ENCODE results near the gene CDYL. TPM values are rescaled to one million over a fixed set of nuclear protein-coding genes. Genes with fewer than 3 reads are reported as not detected.

CDYL gene
- total RNA-seq, 1 experiment from 2014 or later, result 23.2 TPM

DNA sequence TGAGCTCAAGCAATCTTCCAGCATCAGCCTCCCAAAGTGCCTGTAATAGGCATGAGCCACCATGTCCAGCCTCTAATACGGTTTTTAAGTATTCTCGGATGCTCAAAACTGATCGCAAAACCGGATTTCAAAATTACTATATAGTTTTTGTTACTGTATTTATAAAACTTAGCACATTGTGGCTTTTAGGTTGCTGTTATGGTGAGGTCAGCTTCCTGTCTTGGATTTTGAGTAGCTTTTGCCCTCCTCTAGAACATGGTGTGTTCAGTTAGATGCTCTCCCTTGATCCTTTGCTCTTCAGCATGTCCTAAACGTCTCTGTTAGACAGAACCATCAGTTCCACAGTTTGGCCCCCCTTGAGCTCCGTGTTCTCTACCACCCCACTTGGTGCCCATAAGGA, 131.4 kb downstream of the CDYL start:
- DNase-seq (ENCODE audit: low read depth), result no peak

DNA sequence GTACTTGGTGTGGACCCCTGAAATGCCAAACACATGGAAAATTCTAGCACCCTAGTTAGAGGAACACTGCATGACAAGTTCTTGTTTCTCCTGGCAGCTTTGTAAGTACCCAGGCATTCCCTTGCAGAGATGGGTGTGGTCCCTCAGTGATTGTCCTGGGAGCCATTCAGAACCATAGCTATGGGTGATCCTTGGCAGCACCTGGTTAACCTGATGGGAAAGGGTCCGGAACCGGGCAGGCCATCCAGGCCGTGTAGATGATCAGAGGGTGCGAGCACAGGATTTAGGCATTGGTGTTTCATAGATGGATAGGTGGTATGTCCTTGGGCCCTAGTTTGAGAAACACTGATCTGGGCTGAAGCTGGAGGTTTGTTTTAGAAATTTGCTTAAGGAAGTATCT, 131.9 kb downstream of the CDYL start:
- no peak for DNase-seq (ENCODE audit: low read depth)

DNA sequence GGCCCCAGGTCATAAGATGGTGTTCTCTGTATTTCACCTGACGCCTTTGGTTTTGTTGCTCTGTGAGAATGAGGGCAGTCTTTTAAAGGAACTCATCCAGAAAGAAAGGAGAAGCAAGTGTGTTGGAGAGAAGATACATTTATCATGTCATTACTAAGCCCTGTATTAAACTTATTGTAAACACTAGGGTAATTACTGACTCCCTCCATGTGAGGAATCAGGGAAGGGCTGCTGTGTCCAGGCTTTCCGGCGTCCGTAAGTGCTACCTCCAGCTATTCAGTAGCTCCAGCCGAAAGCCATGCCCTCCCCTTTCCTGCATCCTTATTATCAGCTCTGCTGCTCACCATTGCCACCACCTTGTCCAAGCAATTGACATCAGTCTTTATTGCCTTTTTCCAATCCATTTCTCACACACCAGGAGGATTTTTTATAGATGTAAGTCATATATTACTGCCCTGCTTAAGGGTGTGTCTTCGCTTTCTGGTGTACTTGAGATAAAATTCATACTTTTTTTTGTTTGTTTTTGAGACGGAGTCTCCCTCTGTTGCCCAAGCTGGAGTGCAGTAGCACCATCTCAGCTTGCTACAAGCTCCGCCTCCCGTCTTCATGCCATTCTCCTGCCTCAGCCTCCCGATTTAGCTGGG, 133.0 kb downstream of the CDYL start:
- DNase-seq (ENCODE audit: low read depth), result no peak

DNA sequence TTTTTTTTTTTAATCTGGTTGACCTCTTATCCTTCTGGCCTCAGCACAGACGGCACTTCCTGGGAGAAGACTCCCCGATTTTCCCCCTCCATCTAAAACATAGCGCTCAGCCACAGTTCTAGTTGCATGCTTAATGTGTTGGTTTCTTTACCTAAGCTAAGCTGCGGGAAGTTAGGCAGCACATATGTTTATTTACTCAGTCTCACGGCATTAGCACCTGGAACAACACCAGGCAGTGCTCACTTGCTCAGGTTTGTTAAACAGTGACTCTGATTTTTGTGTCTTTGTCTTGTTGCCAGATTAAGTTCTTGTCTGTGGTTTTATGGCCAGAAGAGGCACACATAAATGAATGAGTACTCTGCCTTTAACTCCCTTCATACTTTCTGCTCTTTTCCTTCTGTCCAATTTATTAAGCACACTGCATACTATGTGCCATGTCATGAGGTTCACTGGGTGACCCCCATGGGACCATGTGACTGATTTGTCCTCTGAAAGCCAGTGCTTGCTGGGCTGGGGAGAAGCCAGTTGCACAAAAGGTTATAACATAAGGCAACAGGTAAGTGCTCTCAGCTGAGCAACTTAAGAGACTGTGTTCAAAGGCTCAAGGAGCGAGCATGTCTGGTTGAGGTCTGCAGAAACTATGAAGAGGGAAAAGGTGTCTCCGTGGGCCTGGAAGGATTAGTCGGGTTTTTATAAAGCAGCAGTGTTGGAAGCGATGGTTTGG, 134.0 kb downstream of the CDYL start:
- DNase-seq (ENCODE audit: low read depth), result no peak

DNA sequence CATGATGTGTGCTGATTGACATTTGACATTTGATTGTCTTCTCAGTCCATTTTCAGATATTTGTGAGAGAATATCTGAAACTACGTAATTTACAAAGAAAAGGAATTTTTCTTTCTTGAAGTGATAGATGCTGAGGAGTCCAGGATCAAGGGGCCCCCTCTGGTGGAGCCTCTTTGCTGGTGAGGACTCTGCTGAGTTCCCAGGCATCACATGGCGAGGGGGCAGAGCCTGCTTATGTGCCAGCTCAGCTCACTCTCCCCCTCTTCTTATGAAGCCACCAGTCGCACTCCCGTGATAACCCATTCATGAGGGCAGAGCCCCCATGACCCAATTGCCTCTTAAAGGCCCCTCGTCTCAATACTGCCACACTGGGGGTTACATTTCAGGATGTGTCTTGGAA, 136.4 kb downstream of the CDYL start:
- DNase-seq (ENCODE audit: low read depth), result no peak

DNA sequence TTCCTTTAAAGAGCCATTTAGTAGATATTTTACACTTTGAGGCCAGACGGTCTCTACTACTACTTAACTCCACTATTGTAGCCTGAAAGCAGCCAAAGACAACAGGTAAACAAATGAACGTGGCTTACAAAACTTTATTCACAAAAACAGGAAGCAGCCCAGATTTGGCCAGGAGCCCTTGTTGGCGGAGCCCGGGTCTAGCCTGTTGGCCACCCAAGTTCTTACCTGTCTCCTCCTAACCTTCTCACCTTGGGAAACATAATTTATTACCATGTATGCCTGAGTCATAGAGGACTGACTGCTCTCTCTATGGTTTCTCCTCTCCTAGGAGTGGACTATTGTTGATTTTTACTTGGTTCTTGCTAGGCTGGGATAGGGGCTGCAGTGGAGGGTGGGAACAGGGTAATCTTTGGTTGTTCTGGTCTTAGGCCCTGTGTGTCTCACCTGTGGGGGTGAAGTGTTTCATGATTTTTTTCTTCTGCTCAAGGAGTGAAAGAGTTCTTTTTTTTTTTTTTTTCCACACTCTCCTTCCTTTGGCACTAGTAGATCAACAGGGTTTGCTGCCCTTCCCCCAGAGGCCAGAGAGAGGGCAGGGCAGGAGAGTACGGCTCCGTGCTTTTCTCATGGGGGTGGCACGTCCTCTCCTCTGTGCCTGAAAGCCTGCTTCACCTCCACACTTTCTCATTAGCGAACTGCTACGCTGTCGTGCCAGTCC, 137.7 kb downstream of the CDYL start:
- no peak for DNase-seq (ENCODE audit: low read depth)

DNA sequence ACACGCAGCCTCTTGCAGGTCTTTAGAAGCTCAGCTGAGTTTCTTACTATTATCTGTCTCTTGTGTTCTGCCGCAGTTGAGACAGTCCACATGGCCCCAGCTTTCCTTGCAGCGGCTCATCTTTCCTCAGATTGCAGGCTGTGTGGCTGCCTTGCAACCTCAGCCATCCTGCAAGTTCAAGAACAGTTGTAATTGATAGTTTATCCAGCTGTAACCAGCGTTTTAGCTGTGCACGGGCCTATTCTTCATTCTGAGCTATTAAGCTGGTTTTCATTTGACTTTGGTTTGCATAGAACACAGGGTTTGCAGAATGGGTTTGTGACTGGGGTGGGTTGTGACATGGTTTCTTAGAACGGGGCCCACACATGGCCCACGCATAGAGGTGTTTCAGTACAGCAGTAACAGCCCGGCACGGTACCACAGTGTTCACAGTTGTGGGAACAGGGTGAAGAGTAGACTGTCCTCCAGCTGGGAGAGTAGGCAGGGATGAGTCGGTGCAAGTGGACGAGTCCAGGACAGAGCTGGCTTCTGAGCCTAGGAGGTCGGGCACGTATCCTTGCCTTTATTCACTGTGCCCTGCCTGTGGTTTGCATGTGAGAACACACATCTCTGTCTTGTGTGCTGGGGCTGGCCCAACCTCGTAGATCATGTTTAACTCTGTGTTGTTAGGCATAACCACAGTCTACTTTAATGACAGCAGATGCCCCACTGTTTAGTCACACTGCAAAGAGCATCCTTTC, 138.4 kb downstream of the CDYL start:
- peak; percentile 58 for DNase-seq (ENCODE audit: low read depth)

DNA sequence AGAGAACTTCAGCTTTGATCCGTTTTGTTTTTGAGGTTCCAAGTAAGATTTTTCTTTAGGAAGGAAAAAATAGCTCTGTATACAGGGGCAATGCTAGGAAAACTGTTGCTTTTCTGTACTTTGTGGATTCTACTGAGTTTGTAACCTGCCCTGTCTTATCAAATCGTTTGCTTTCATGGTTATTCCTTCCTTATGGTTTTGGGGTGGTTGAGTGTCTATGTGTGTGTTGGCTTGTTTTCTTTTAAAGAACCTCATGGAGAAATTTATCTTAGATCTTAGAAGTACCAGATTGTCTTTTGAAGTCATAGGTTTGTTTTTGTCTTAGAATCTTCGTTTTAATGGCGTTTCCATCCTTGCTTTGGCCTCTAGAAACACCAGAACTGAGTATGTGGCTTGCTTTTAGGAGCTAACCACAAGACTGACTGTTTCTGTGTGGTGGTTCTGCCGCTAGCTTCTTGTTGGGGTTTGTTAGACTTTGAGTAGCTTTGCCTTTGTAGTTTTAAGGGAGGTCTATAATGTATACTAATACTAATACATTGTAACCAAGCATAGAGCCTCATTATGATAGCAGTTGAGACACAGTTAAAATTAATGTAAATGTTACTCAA, 140.9 kb downstream of the CDYL start:
- no peak for DNase-seq (ENCODE audit: low read depth)

DNA sequence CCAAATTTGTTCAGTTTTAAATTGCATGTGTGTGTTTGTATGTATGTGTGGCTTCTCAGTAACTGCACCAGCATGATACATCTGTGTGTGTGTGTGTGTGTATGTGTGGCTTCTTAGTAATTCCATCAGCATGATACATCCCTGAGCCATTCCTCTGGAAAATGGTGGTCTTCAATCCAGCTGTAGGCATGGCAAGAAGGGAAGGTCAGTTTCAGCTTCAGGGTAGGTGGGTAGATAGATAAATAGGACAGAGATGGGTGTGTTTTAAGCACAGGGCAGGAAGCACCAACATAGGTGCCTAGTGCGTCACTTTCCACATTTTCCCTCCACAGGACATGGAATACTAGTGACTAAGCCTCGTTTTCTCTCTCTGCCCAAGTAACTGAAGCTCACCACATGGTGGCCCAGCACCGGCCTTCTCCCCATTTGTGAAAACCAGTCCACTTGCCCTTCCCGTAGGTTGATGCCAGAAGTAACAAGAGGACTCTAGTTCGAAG, 144.8 kb downstream of the CDYL start:
- DNase-seq (ENCODE audit: low read depth), result peak; percentile 32

DNA sequence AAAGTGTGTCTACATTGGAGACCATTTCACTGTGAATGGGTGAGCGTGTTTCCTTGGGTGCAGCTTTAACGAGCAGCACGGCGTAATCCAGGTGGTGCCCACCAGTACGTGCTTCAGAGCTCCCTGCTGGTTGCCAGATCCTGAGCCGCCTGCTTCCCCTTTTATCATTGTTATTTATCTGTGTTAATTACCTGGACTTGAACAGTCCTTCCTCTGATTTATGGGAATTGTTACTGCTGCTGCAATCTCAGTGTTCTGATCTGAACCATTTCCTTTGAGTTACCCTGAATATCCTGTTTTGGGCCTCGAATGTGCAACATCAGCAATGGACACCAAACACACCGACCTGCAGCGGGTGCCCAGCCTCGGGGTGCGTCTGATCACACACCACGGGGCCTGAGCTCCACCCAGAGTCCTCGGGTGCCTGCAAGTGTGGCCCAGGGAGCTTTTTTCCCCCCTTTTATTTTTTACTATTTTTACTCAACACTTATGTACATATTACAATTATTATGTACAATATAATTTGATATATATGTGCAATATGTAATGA, 146.4 kb downstream of the CDYL start:
- no peak for DNase-seq (ENCODE audit: low read depth)

DNA sequence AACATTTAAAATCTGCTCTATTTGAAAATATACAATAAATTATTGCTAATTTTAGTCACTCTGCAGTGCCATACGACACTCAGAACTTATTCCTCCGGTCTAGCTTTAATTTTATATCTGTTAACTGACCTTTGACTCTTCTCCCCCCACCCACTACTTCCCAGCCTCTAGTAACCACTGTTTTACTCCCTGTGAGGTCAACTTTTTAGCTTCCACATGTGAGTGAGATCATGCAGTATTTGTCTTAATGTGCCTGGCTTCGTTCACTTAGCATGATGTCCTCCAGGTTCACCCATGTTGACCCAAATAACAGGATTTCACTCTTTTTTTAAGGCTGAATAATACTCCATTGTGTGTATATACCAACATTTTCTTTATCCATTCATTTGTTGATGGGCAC, 146.9 kb downstream of the CDYL start:
- no peak for DNase-seq (ENCODE audit: low read depth)

DNA sequence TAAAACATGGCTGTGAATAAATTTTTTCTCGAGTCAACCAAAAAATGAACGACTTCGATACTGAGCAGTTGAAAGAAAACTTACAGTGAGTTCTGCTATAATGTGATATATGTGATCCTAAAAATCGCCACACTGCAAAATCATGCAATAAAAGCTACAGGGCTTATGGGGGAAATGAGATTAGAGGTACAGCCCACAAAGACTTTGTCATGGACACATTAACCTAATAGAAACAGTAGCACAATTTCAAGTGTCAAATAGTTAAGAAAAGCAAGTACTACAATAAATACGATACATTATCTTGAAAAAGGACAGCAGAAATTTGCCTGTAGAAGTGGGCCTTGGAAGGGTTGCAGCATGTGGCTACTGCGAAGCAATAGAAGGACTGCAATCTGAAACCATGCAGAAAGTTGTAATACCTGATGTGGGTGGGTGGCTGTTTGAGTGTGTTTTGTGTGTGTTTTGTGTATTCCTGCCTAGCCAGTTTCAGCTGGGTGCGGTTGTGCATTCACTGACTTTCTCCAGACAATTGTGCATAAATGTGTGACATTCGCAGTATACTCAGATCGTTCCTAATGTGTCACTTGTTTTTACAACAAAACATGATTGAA, 148.6 kb downstream of the CDYL start:
- no peak for DNase-seq (ENCODE audit: low read depth)

DNA sequence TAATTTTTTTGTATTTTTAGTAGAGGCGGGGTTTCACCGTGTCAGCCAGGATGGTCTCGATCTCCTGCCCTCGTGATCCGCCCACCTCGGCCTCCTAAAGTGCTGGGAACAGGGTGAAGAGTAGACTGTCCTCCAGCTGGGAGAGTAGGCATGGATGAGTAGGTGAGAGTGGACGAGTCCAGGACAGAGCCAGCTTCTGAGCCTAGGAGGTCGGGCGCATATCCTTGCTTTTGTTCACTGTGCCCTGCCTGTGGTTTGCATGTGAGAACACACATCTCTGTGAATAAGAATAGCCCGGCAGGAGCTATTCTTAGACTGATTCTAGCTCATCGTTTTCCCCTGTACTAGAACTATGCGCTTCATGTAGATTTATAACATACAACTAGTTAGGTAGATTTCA, 149.4 kb downstream of the CDYL start:
- no peak for DNase-seq (ENCODE audit: low read depth)

DNA sequence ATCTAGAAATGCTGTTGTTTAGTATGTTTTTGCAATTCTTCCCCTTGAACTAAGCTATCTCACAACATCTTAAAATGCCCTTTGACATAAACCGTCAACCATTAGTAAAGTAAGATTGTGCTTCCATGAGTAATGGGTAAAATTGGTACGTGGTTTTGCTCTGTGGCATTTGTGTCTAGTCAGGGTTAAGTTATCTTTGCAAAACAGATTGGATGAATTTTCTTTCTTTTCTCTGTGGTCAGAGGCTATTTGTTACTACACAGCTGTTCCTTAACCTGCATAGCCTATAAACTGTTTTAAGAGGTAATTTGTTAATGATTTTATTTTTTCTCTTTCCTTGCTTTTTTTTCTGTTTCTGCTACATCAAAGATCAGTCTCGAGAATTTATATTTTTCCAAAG, 152.2 kb downstream of the CDYL start:
- peak; percentile 83 for DNase-seq (ENCODE audit: low read depth)

DNA sequence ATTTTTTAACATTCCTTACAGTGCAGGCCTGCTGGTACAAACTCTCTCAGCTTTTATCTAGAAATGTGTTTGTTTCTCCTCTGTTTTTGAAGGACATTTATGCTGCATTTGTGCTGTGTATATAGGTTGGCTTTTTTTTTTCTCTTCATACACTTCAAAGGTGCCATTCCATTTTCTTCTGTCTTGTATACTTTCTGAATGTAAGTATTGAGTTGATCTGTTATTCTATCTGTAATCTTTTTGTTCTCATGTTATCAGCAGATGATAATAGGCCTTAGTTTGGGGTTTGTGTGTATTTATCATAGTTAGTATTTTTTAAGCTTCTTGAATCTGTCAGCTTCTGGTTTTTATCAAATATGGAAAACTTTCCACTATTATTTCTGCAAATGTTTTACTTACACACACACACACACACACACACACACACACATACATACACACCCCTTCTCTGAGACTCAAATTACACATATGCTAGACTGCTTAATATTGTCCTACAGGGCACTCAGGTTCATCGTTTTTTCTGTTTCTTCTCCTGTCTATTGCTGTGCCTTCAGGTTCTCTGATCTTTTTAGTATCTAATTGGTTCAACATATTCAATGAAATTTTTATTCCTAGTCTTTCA, 153.0 kb downstream of the CDYL start:
- no peak for DNase-seq (ENCODE audit: low read depth)

DNA sequence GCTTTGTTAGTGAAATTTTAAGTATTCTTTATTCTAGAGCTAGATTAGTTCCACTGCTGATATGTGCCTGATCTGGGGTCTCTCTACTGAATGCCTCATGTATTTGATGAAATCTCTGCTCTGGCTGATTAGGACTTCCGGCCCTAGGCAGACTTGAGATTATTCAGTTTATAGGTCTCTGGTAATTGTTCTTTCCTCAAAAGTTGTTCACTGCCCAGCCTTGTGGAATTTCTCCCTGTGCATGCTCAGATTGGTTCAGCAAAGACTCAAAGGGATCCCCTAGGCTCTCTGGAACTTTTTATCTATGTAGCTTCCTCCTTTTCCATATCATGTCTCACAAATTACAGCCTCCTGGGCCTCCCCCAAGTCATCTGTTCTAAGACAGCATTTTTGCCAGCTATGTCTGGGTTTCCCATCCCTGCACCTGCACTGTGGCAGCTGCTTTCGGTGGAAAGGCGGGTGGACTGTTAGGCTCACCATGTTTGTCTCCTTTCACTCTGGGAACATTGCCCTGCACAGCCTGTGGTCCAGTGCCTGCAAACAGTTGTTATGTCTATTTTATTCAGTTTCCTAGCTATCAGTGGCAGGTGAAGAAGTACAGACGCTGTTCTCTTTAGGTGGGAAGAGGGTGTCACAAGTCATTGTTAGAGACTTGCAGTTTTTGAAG, 154.0 kb downstream of the CDYL start:
- DNase-seq (ENCODE audit: low read depth), result no peak

DNA sequence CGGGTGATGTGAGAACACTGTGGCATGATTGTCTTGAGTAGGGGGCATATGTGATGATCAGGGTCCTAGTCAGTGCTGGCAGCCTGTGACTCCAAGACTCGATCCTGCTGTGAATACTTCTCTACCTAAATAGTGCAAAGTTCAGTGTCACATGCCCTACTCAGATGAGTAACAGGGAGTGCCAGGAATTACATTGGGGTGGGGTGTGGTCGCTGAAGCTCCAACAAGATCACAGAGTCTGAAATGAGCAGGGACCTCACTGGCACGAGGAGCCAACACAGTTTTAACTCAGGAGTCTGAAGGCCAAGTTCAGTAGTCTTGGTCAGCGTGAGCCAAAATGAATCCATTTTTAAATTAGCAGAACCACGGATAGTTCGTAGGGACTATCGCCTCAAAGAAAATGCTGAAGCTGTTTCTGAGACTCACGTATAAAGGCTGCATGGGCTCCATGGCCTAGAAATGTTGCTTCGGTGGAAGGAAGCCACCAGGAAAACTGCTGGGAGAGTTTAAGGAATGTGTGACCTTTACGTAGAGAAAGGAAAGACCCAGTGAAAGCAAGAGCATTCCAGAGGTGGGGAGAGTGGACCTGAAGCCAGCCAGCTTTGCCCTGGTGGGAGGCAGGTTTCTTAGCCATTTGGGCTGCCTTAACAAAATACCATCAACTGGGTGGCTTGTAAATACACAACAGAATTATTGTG, 155.5 kb downstream of the CDYL start:
- DNase-seq (ENCODE audit: low read depth), result no peak

DNA sequence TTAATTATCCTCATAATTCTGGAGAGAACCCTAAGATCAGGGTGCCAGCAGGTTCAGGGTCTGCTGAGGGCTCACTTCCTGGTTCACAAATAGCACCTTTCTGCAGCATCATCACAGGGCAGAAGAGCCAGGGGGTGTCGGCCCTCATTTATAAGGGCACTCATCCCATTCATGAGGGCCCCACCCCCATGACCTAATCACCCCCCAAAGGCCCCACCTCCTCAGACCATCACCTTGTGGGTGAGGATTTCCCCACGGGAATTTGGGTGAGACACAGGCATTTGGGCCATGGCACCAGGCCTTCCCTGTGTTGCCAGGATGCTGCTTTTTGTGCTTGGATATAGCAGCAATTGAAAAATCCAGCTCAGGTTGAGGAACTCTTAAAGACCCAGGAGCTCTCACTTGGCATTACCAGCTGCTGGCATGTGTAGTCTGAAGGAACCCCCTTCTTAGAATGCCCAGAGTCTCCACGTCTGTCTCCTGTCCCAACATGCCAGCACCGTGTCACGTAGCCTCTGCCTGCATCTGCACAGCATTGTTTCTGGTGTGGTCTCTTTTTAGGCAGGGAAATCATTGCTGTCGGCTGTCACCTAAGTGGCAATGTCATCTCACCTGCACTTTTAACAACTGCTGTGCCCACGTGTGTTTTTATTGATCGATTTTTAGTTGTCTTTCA, 156.2 kb downstream of the CDYL start:
- DNase-seq (ENCODE audit: low read depth), result no peak

DNA sequence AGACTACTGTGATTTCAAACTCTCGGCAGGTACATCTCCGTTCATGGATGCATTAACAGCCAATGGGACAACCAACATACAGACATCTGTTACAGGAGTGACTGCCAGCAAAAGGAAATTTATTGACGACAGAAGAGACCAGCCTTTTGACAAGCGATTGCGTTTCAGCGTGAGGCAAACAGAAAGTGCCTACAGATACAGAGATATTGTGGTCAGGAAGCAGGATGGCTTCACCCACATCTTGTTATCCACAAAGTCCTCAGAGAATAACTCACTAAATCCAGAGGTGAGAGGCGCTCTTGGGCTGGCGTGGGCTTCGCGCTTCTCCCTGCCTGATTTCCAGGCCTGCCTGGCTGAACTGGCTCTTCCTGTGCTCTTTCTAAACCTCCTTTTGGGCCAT, 159.3 kb downstream of the CDYL start:
- DNase-seq (ENCODE audit: low read depth), result peak; percentile 19
